Measurements from ENCODE around the gene ZNF681. TPM values are rescaled to one million over a fixed set of nuclear protein-coding genes. Genes with fewer than 3 reads are reported as not detected.
A peak's percentile ranks its signal among the peaks of the same experiment; 100 is the strongest.

The ZNF681 gene
- total RNA-seq (2012; rRNA removed), result 0.54 and 0.83 TPM in 2 replicates
- 0.10 and 0.15 TPM in 2 replicates for polyA plus RNA-seq (2012; rRNA removed)
- 0.02 TPM in 2 replicates for polyA plus RNA-seq (2012; cell fraction: cytosol; rRNA removed)
- polyA plus RNA-seq (2012; cell fraction: nucleus; rRNA removed; ENCODE audit: low replicate concordance), result 0.04 and 0.30 TPM in 2 replicates
- percentile 40 among the genes with signal in this experiment for Bru-seq, nascent RNA
- BruChase-seq, experiment 1, labeled RNA remaining after a 6-hour chase, result percentile 63 among the genes with signal in this experiment
- BruChase-seq, experiment 2, labeled RNA remaining after a 2-hour chase, result percentile 60 among the genes with signal in this experiment
- long read RNA-seq, full-length matches to known transcripts, result 1 of 1 reads
- long read RNA-seq, partial matches to known transcripts, result 0 of 1 reads
- long read RNA-seq, other reads (novel, unspliced or antisense), result 0 of 1 reads

- dilution Hi-C loops (cut with HindIII; ENCODE audit: low sequenced_read_pairs, unreplicated experiment) (no loop called here), intact Hi-C loops (cut with micrococcal nuclease) (loop anchor here (2.0 to 10.0 kb wide), 2 partner anchors 72 to 276 kb away; partner anchors contain the start of gene ZNF675), in situ Hi-C loops (cut with MboI; ENCODE audit: low sequenced_read_pairs) (no loop called here)
- Histone ChIP-seq H2AFZ (replicated peaks; ENCODE audit: low read length, poor library complexity) (peak within 1 kb of the TSS; percentile 93), H3K27ac (ENCODE audit: insufficient read depth, low read length) (peak within 1 kb of the TSS; percentile 66), H4K8ac (ENCODE audit: low read depth in 2 of 2, low read length in 2 of 2) (peak within 1 kb of the TSS; percentile 20 to 55; a peak in 3 of 4 replicates), H3K18ac (ENCODE audit: low read depth, low read length) (peak within 1 kb of the TSS; percentile 20; the same call in 1 of the 2 replicates), H3K9me1 (ENCODE audit: insufficient read depth, low read length) (no peaks in the 10 kb centered on the region), H3K36me3 (ENCODE audit: control insufficient read depth, insufficient read depth, low read length) (no peaks in the 10 kb centered on the region), H2AK5ac (ENCODE audit: low read depth, low read length) (no peak within 1 kb of the TSS), H2BK120ac (ENCODE audit: low read depth, low read length) (no peak within 1 kb of the TSS), H3K4ac (ENCODE audit: low read depth, low read length) (peak within 1 kb of the TSS; percentile 29), H2BK20ac (ENCODE audit: low read depth, low read length) (no peak within 1 kb of the TSS), H3K9me3 (ENCODE audit: control insufficient read depth, insufficient read depth, low read length) (peaks cover 2% of the 10 kb centered on the region; the same call in 1 of the 2 replicates), H3K4me2 (ENCODE audit: low read depth, low read length) (peak within 1 kb of the TSS; percentile 85), H2AK9ac (replicated peaks; ENCODE audit: low read depth, low read length, poor library complexity) (peak within 1 kb of the TSS; percentile 81), H3K4me1 (ENCODE audit: control insufficient read depth, insufficient read depth, low read length) (no peaks in the 10 kb centered on the region), H2BK15ac (ENCODE audit: low read depth, low read length) (no peak within 1 kb of the TSS), H2BK5ac (ENCODE audit: low read depth, low read length, poor library complexity, severe bottlenecking) (no peak within 1 kb of the TSS), H4K20me1 (ENCODE audit: insufficient read depth, low read length) (no peaks in the 10 kb centered on the region), H3K79me1 (ENCODE audit: low read depth in 1 of 2, low read length in 2 of 2) (no peaks in the 10 kb centered on the region), H3K56ac (ENCODE audit: extremely low read depth, insufficient read depth, low read length) (no peak within 1 kb of the TSS; the same call in 1 of the 2 replicates), H3K14ac (replicated peaks; ENCODE audit: low read depth, low read length) (no peak within 1 kb of the TSS), H3K4me3 (ENCODE audit: insufficient read depth, low read depth, low read length) (peak within 1 kb of the TSS; percentile 96), H4K91ac (ENCODE audit: insufficient read depth, low read depth, low read length) (no peak within 1 kb of the TSS), H3K9ac (ENCODE audit: low read depth, low read length) (peak within 1 kb of the TSS; percentile 85), H4K5ac (ENCODE audit: low read depth, low read length) (no peak within 1 kb of the TSS), H3K23ac (ENCODE audit: low read depth, low read length) (no peak within 1 kb of the TSS), H3K27me3 (ENCODE audit: control insufficient read depth, insufficient read depth, low read length) (no peaks in the 10 kb centered on the region)
- ATAC-seq (ENCODE audit: low read depth) (peak; percentile 95), DNase-seq (peak; percentile 83)
- ChIA-PET CTCF (no interaction called here), POLR2A (ENCODE audit: unreplicated experiment) (no interaction called here)
- no TSS peak for BruUV-seq (replicated peaks)
- WGBS, 2 experiments (ENCODE audit: extremely low coverage in 2 of 2, insufficient read length in 1 of 2), result 1% methylated on average over 12 of the region's 44 CpGs; no CpG with 5 or more reads in 1 of the 2 experiments
- TF ChIP-seq SMC3 (IDR thresholded peaks at IDR 0.05; ENCODE audit: low read depth, low read length) (no peak), FOS (IDR thresholded peaks at IDR 0.05; ENCODE audit: low read depth, low read length) (no peak), MXI1 (IDR thresholded peaks at IDR 0.05; ENCODE audit: borderline replicate concordance, low read depth, low read length) (no peak), CHD1 (IDR thresholded peaks at IDR 0.05; ENCODE audit: low read depth, low read length) (no peak), MAZ (IDR thresholded peaks at IDR 0.05; ENCODE audit: borderline replicate concordance, low read depth, low read length) (no peak), RAD21 (IDR thresholded peaks at IDR 0.05; ENCODE audit: low read length) (no peak), MAFK (IDR thresholded peaks at IDR 0.05; ENCODE audit: low read depth, low read length) (no peak), USF2 (IDR thresholded peaks at IDR 0.05; ENCODE audit: low read depth, low read length) (no peak), ELK1 (IDR thresholded peaks at IDR 0.05; ENCODE audit: borderline replicate concordance, low read depth, low read length) (no peak), CEBPB (IDR thresholded peaks at IDR 0.05; ENCODE audit: low read depth, low read length) (no peak)
- TF ChIP-seq, protein P1, sequence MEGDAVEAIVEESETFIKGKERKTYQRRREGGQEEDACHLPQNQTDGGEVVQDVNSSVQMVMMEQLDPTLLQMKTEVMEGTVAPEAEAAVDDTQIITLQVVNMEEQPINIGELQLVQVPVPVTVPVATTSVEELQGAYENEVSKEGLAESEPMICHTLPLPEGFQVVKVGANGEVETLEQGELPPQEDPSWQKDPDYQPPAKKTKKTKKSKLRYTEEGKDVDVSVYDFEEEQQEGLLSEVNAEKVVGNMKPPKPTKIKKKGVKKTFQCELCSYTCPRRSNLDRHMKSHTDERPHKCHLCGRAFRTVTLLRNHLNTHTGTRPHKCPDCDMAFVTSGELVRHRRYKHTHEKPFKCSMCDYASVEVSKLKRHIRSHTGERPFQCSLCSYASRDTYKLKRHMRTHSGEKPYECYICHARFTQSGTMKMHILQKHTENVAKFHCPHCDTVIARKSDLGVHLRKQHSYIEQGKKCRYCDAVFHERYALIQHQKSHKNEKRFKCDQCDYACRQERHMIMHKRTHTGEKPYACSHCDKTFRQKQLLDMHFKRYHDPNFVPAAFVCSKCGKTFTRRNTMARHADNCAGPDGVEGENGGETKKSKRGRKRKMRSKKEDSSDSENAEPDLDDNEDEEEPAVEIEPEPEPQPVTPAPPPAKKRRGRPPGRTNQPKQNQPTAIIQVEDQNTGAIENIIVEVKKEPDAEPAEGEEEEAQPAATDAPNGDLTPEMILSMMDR (conservative IDR thresholded peaks at IDR 0.05; ENCODE audit: low read depth, low read length), result no peak
These were observed at the start of gene ZNF681 for GRCh38 chr19:23758187-23759074. Gene ZNF681, minus strand, starts transcription at chr19:23758891. Its CDS starts 142 bp downstream, at chr19:23758749.

All from IMR-90 (cell line).